HG02588 (cell line): ENCODE measurements around the gene SH2D3C.
"Not testable (repeated sequence)": the region's sequence is repeated elsewhere in the genome, so short reads cannot be mapped to it uniquely, and the experiment has no call there.

Source experiments
- ATAC-seq: cut with Tn5 transposase; IDR thresholded peaks from one replicate; pipeline ENCODE4 v1.9.1; 2021; ENCODE audit warnings: mild to moderate bottlenecking, moderate library complexity; ENCODE audit not compliant: unreplicated experiment

The SH2D3C gene

DNA sequence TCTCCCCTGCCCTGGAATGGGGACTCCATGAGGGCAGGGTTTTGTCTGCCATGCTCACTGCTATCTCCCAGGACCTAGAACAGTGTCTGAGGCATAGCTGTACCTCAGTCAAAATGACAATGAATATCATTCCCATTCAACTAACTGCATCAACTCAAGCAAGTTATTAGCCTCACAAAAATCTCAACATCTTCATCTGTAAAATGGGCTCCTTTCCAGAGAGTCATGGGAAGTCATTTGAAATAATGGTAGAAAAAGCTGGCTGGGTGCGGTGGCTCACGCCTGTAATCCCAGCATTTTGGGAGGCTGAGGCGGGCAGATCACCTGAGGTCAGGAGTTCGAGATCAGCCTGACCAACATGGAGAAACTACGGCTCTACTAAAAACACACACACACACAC, 9.4 kb downstream of the SH2D3C start:
- no peak for ATAC-seq

DNA sequence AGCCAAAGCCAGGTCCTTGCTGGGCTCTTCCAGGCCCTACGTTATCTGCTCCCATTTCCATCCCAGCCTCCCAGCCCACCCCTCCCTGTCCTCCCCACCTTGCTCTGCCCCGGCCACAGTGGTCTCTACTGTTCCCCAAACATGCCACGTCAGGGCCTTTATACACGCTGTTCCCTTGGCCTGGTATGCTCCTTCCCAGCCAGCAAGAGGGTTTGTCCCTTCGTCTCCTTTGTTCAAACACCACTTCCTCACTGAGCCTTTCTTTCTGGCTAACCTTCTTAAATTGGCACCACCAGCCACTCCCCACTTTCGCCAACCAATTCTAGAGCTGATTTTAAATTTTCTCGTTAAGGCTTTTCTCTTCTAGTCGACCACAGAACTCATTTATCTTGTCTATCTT, 9.8 kb downstream of the SH2D3C start:
- no peak for ATAC-seq

DNA sequence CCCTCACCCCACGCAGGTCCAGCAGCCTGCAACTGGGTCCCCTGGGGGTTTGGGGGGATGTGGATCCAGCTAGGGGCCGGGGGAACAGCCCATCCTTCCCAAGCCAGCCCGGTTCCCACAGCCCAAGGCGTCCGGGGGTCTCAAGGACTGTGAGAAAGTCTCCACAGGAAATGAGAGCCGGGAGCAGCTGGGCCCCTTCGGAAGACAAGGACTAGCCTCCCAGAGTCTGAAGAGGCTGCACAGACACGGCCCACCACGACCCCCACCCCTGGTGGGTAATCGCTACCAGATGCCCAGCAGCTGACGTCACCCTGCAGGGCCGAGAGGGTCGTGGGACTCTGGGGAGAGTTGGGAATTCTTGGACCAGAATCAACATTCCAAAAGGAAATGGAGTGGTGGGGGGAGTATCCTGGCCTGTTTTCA, 10.5 kb downstream of the SH2D3C start:
- no peak for ATAC-seq

DNA sequence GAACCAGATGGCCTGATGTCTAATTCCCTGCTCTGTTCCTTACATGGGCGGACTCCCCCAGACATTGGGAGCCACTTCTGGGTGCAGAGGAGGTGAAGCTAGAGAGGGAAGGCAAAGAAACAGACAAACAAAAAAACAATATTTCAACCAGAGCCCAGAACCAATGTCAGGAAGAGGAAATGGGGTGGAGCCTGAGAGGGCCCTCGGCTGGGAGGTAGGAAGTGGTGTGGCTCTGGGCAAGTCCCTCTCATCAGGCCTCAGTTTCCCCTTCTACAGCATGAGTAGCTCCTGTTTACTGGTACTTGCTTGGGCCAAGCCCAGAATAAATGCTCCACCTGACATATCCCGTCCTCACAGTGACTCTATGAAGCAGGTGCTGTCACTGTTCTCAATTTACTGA, 11.1 kb downstream of the SH2D3C start:
- no peak for ATAC-seq

DNA sequence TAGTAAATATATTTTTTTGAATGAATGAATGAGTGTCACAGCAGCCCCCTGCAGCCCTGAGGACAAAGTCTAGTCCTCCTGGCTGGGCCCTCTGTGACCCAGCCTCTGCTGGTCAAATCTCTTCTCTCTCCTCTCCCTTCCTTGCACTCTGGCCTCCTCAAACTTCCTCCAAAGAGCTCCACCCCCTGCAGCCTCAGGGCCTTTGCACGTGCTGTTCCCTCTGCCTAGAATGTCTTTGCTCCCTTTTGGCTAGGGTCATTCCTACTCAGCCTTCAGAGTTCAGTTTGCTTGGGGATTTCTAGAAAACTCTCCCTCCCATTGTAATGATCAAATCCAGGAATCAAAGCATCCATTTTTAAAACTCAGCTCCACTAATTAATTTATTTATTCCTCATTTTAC, 13.0 kb downstream of the SH2D3C start:
- ATAC-seq, result no peak

DNA sequence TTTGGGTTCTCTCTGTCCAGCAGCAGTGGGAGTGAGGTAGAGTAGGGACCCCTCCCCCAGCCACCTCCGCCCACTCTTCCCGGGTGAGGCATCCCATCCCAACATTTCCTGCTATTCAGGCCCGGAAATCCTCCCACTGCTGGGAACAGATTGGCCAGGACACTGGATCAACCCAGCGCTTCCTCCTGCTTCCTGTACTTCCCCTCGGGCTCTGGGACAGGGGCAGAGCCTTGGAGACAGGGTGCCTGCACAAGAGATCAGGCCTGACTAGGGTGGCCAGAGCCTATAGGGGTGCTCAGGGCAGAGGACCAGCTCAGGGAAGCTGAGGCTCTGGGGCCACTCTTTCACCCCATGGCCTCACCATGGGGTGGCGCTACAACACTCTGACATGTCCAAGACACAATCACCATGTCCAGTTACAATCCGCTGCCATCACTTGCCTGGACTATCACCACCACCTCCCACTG, 14.5 kb downstream of the SH2D3C start:
- ATAC-seq, result no peak

DNA sequence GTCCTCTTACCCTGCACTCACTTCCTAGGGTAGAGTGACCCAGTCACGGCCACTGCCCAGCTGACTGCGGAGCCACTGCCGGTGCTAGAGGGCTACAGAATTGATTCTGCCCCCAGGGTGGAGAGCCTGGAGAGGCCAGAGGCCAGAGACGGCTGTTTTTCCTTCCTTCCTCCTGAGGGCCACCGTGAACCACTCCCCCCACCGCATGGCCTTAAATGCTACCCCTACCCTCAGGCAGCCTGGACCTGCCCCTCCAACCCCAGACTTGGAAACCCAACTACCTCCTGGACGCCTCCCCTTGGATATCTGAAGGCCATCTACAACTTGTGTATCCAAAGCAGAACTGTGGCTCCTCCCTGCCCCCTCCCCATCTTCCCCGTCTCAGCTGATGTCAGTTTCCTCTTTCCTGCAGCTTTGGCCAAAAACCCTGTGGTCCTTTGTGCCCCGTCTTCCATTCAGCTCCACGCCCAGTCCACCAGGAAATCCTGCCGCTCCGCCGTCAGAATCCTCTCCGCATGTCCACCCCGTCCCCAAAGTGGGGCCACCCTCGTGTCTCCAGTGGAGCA, 16.3 kb downstream of the SH2D3C start:
- no peak for ATAC-seq

DNA sequence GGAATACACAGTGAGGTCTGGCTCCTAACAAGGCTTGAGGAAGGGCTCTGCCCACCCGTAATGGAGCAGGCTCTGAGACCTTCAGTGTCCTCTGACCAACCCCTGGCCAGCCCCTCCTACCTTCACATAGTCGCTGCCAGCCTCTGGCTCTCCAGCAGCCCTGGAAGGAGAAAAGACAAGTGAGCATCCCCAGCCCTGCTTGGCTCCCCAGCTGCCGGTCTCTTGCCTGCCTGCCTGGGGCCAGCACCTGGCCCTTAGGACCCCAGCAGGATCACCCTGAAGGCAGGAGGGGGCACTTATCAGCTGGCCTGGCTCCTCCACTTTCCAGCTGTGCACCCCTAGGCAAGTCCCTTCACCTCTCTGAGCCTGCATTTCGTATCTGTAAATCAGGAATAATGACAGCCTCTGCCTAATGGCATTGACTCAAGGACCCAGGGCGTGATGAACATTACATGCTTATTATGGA, 16.9 kb downstream of the SH2D3C start:
- no peak for ATAC-seq

DNA sequence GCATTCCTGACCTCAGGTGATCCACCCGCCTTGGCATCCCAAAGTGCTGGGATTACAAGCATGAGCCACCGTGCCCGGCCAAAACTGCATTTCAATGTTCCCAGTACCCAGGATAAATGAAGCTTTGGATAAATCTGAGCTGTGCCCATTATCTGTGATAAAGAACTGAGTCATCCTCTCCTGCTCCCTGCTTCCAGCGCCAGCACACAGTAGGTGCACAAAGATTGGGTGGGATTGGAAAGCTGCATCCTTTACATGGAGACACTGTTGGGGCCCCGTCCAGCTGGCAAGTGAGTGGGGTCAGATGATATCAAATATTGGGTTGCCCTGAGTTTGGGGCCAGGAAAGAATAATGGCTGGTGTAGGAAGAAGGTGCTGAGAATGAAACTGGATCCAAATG, 17.4 kb downstream of the SH2D3C start:
- ATAC-seq, result no peak

DNA sequence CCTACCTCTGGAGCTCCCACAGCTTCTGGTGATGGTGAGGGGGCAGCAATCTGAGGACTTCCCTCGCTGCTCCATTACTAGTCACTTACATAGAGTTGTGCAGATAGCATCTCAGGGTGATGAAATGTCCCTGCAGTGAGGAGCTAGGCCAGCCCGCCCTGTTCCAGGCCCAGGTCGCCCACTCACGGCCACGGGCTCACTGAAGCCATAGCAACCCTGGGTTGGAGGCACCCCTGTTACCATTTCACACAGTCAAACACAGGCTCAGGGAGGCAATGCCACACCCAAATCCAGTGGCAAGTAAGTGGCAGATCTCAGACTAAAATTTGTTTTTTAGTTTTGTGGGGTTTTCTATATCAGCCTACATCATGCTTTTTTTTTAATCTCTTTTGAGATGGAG, 19.6 kb downstream of the SH2D3C start:
- ATAC-seq, result no peak

DNA sequence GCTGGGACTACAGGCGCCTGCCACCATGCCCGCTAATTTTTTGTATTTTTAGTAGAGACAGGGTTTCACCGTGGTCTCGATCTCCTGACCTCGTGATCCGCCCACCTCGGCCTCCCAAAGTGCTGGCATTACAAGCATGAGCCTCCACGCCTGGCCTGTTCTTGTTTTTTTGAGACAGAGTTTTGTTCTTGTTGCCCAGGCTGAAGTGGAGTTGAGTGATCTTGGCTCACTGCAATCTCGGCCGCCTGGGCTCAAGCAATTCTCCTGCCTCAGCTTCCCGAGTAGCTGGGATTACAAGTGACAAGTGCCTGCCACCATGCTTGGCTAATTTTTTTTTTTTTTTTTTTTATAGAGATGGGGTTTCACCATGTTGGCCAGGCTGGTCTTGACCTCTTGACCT, 21.7 kb downstream of the SH2D3C start:
- not testable (repeated sequence) for ATAC-seq

DNA sequence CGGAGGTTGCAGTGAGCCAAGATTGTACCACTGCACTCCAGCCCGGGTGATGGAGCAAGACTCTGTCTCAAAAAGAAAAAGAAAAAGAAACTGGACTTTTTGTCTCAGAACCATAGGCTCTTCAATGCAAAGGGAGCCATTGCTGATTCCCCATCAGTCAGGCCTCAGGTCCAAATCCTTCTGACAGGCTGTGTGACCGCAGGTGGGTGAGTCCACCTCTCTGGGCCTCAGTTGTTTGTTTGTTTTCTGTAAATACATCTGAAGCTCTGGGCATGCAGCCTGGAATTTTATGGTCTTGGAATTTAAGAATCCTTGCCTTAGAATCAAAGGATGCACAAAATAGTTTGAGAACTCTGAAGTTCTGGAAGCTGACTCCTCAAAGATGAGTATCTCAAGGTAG, 22.2 kb downstream of the SH2D3C start:
- no peak for ATAC-seq

DNA sequence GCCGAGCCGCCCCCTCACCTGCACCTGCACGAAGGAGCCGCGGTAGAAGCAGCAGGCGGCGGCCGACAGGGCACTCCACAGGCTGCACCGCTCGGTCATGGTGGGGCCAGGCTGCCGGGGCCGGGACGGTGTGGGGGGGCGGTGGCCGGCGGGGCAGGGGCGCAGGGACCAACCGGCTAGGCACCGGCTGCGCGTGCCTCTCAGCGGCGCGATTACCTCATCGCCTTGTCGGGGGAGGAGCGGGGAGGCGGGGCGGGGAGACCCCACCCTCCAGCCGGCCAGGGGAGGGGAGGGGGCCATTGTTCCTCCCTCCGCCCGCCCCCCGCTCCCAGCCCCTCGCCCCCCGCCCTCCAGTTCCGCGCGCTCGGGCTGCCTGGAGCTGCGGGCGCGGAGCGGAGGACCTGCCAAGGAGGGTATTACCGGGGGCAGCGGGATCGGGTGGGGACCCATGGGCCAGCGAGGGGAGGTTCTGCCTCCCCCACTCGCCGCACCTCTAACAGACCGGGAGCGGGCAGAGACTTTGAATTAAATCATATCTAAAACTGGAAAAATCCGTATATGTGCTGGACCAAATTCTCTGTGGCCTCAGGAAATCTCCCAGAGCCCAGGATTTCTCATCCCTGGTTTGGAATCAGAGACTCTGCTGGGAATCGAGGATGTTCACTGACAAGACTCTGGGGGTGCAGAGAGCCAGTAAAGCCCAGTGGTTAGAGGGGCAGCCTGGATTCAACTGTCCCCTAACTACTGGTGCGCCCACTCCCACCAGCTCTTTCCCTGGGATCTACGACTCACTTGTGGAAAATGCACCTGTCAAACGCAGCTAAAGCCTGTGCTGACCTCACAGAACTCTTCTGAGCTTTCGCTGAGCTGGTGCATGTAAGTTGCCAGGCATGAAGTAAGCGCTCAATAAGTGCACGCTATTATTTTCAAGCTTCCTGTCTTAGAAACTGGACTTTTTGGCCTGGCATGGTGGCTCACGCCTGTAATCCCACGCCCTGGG, 23.1 kb downstream of the SH2D3C start:
- ATAC-seq, result no peak

DNA sequence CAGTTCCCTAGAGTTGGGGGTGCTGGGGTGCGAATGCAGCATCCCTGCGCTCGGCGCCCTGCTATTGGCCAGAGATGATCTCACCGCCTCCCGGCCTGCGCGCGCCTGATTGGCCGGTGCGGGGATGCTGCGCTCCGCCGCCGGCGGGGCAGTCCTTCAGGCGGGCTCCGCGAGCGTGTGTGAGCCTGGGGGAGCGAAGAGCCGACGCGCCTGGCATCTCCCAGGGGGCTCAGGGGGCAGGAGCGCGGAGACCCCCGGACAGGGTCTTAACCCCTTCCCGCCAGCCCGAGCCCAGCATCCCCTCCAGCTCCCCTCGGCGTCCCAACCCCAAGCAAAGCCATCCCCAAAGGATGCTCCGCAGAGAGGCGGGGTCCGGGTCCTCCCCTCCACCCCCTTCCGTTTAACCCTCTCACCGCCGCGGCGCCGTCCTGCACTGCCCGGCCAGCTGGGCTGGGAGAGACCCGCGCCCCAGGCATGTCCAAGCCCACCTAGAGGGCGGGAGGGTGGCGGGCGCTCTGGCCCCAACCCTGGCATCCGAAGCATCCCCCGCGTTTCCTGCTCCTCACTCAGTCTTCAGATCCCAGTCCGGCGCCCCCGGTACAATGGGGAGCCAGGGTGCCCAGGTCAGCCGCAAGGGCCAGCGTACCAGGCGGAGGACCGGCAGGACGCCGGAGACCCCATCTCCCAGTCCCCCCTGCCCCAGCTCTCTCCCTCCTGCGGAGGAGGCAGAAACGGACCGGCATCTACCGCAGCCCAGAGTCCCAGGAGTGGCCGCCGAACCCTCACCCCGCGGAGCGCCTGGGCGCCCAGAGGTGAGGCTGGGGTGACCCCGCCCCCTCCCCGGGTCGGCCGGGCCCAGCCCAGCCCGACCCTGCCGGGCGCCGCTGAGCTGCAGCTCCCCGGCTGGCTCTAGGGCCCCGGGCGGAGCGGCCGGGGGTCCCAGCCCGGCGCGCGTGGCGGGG, 24.1 kb downstream of the SH2D3C start:
- no peak for ATAC-seq

DNA sequence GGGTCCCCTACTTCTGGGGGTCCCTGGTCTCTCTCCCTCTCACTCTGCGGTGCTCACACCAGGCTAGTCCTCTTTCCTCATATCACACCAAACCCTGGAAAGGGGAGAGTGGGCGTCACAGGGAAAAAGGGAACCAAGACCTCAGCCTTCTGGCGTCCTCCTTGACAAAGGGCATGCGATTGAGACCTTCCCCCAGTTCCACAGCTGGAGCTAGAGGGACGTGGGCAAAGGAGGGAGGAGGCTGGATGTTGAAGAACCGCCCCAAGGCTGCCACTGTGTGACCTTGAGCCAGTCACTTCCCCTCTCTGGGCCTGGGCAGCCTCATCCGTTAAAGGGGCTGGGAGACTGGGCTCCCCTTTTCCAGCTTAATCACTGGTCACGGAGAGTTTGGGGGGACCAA, 24.8 kb downstream of the SH2D3C start:
- no peak for ATAC-seq

DNA sequence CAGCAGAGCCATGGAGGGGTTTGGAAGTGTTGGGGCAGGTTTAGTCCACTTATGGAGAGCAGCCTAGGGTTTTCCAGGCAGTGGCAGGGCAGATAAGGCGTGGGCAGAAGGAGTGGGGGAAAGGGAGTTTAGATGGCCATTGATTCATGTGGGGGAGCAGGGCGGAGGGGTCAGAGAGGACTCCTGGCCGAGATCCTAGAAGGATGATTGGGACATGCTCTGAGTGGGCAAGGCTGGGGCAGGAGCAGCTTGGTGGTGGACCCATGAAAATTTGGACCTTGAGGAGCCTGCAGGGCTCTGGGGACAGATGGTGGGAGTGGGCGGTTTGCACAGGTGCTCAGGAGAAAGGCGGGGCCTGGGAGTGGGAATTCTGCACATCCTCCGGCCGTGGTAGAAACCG, 25.3 kb downstream of the SH2D3C start:
- no peak for ATAC-seq

DNA sequence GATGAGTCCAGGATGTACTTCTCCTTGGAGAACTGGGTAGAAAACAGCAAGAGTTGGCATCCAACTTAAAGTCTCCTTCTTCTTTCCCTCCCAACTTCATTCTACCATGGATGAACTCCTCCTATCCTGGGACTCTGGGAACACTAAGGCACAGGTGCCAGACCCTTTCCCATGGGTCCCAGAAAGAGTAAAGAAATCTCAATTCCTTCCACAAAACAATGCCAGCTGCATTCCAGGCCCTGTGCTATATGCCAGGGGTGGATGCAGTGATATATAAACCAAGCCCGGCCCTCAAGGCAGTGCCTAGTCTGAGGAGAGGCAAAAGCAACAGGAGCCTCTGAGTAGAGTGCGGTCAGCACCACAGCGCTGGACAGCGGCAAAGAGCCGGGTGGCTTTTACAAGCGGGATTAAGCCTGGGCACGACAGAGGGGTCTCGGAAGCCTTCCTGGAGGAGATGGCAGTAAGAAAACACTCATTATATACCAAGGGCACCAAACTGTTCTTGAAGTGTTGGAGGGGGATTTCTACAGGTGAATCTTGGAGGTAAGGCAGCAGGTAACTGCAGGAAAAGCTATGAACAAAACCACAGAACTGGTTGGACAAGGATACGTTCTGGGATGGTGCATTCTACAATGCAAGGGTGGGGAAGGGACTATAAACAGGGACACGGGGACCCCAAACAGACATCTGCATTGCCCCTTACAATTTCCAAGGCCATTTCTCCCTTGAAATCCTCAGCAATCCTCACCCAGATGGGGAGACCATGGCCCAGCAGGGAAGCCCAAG, 27.0 kb downstream of the SH2D3C start:
- no peak for ATAC-seq

DNA sequence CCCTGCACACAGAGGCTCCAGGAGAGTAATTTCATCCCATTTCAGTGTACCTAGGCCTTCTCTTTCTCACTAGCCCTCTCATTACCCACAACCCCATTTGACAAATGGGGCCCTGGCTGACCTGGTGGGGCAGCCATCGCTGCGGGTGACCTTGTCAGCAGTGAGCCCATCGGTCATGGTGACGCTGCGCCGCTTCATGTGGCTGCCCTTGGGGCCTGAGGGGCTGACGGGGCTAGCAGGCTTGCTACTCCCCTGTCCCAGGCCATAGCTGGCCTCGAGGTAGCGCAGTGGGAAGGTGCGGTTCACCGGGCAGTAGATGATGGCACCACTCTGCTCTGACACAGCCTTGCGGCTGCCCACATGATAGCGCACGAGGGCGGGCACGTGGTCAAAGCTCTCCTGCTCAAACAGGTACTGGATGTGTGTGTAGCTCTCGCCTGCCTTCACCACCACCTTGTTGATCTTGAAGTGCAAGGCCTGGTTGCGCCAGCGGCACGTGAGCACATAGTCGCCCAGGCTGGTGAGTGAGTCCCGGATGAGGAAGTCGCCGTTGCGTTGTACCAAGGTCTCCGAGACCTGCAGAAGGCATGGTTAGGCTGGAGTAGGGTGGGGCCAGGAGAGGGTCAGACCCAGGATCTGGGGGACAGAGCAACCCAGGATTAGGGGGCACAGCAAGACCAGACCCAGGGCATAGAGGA, 29.2 kb downstream of the SH2D3C start:
- ATAC-seq, result no peak

DNA sequence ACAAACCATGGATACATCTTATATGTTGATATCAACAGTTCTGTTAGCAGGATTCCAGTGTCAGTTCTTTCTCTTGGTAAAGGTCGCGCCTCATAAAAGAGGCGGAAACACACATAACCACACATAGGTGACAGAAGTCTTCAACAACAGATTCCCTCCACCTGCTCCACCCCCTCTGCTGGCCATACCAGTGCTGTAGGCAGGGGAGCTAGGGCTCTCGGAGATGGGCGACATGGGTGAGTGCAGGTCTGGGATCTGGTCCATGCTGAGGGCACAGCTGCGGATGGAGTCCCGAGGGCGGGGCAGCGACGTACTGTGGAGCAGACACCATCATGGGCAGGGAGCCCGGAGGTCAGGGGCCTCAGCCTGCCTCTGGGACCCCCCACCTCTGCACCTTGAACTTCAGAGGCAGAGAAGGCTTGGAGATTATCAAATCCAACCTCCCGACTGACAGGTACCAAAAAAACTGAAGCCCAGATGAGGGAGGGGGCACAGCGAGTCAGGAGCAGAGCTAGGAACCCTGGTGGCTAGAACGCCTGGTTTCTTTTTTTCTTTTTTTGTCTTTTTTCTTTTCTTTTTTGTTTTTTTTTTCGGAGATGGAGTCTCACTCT, 31.4 kb downstream of the SH2D3C start:
- no peak for ATAC-seq
